Keratinocyte (primary cell): ENCODE data around the gene TRPV4. TPM values are rescaled to one million over a fixed set of nuclear protein-coding genes. Genes with fewer than 3 reads are reported as not detected.

Source experiments
- DNase-seq: peaks from one replicate; pipeline ENCODE4 v3.0.0-alpha.2; 2011; ENCODE audit warnings: low read depth, missing footprints, low spot score
- FAIRE-seq: peaks from 2 replicates; lab custom pipeline; 2011; peaks lifted over from hg19 to GRCh38; lab: Jason Lieb, UNC
- H2AFZ ChIP-seq: 2 replicates; pipeline ENCODE4 v1.6.0; 2012; ENCODE audit warnings: low read length, control low read depth, inconsistent platforms; ENCODE audit not compliant: control insufficient read depth
- H3K27ac ChIP-seq: 2 replicates; pipeline ENCODE4 v1.5.1; 2011; ENCODE audit warnings: low read length; ENCODE audit not compliant: control insufficient read depth, insufficient read depth
- H3K27me3 ChIP-seq: 3 replicates; pipeline ENCODE4 v1.6.0; 2011; ENCODE audit warnings: low read length; ENCODE audit not compliant: control insufficient read depth, insufficient read depth; ENCODE audit errors: extremely low read depth
- H3K36me3 ChIP-seq, 2 experiments: 2 replicates in 1 of 2; 3 replicates in 1 of 2; pipeline ENCODE4 v1.5.1; 2011; ENCODE audit warnings: low read length in 2 of 2, mild to moderate bottlenecking in 1 of 2; ENCODE audit not compliant: control insufficient read depth in 2 of 2, insufficient read depth in 2 of 2; ENCODE audit errors: extremely low read depth in 1 of 2
- H3K4me1 ChIP-seq: 3 replicates; pipeline ENCODE4 v1.5.1; 2011; ENCODE audit warnings: low read length; ENCODE audit not compliant: control insufficient read depth, insufficient read depth; ENCODE audit errors: extremely low read depth
- H3K4me2 ChIP-seq: 3 replicates; pipeline ENCODE4 v1.6.0; 2011; ENCODE audit warnings: low read depth, low read length; ENCODE audit not compliant: control insufficient read depth, insufficient read depth; ENCODE audit errors: extremely low read depth
- H3K4me3 ChIP-seq, 3 experiments: fragments of 200-600 bp in 1 of 3; sonication (generic) in 1 of 3; 2 replicates in 2 of 3; 3 replicates in 1 of 3; pipeline ENCODE4 v1.5.1; 2011 to 2016; ENCODE audit warnings: low read length in 3 of 3, mild to moderate bottlenecking in 3 of 3, control low read depth in 2 of 3, inconsistent platforms in 1 of 3, low read depth in 1 of 3, mixed read lengths in 1 of 3, mixed run types in 1 of 3, moderate library complexity in 1 of 3; ENCODE audit not compliant: control insufficient read depth in 2 of 3, insufficient read depth in 2 of 3; ENCODE audit errors: extremely low read depth in 1 of 3
- H3K79me2 ChIP-seq: 2 replicates; pipeline ENCODE4 v1.6.0; 2012; ENCODE audit warnings: low read length; ENCODE audit not compliant: control insufficient read depth, insufficient read depth
- H3K9ac ChIP-seq: 3 replicates; pipeline ENCODE4 v1.6.0; 2011; ENCODE audit warnings: low read length; ENCODE audit not compliant: control insufficient read depth, insufficient read depth; ENCODE audit errors: extremely low read depth
- H3K9me1 ChIP-seq: 3 replicates; pipeline ENCODE4 v1.6.0; 2011; ENCODE audit warnings: low read length; ENCODE audit not compliant: control insufficient read depth, insufficient read depth; ENCODE audit errors: extremely low read depth
- H3K9me3 ChIP-seq: 2 replicates; pipeline ENCODE4 v1.5.1; 2012; ENCODE audit warnings: low read depth, low read length; ENCODE audit not compliant: control insufficient read depth
- H4K20me1 ChIP-seq: 3 replicates; pipeline ENCODE4 v1.6.0; 2011; ENCODE audit warnings: low read length; ENCODE audit not compliant: control insufficient read depth, insufficient read depth; ENCODE audit errors: extremely low read depth
- CTCF ChIP-seq, 3 experiments: IDR thresholded peaks in 1 of 3; conservative IDR thresholded peaks in 1 of 3; optimal IDR thresholded peaks in 1 of 3; 2 replicates in 2 of 3; 3 replicates in 1 of 3; pipeline versions ENCODE3 to v1.5.1; 2011; ENCODE audit warnings: low read length in 3 of 3, mild to moderate bottlenecking in 3 of 3, moderate library complexity in 2 of 3, control low read depth in 1 of 3, inconsistent platforms in 1 of 3; ENCODE audit not compliant: insufficient read depth in 2 of 3; ENCODE audit errors: extremely low read depth in 1 of 3
- EZH2 ChIP-seq: IDR thresholded peaks from one replicate; pipeline ENCODE4 v1.6.1; 2012; ENCODE audit warnings: inconsistent platforms, mild to moderate bottlenecking, low read length, moderate library complexity
- dilution Hi-C: fragments of 300-500 bp; cut with MboI; formaldehyde crosslinking; loops from one replicate; pipeline ENCODE4 v1.7.0; 2020; ENCODE audit warnings: low sequenced_read_pairs; ENCODE audit not compliant: extremely low pct_ligation_motif_present
- polyA plus RNA-seq, 5 experiments: library from polyadenylated mRNA; depleted of rRNA in 3 of 5; stranded (reverse) in 3 of 5; stranded (forward) in 1 of 5; unstranded in 1 of 5; fragments of >200 nt; gene quantifications; 1 replicate in 1 of 5; 2 replicates in 3 of 5; 3 replicates in 1 of 5; pipeline versions ENCODE4 v1.2.1 to v1.2.3, GENCODE V29; 2011 to 2012; ENCODE audit warnings: missing spikeins in 2 of 5, low read depth in 1 of 5, low replicate concordance in 1 of 5

TRPV4 gene
- polyA plus RNA-seq, 1 donor (not counting 4 experiments of a cell fraction or from before 2014, with no cell fraction given) = 0.46 TPM

GRCh38 chr12:109878247-109878625, 45.0 kb upstream of the TRPV4 start:
- no peak for FAIRE-seq
- dilution Hi-C loops = no loop called here
- H3K4me3 ChIP-seq = peak overlapping the region in 1 of 3 experiments; percentile 93

DNA sequence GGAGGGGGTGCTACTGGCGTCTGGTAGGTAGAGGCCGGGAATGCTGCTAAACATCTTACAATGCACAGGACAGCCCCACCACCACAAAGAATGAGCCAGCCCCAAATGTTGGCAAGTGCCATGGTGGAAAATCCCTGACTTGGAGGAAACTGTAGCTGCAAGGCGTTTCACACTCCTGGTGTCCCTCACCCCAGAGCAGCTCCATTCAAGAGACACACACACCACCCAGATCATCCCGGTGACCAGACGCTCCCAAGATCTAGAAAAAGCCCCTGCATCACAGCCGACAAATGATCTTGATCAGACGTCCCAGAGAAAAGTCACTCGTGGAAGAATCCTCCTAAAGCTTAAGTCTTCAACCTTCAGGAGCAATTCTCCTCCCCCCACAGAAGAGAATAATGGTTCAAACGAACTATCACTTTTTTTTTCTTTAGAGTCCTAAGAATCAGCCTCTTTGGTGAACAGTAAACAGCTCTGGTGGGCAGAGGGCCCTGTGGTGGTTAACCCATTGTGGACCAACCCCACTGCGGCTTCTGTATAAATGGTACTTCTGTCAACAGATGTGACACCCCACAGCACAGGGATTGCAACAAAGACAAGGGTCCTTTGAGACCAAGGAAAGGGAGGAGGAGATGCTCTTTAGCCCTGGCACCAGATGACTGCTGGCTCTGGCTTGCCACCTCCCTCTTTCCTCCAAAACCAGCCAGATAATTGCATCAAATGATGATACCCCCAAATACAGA, 44.5 kb upstream of the TRPV4 start:
- no peak for FAIRE-seq
- Histone ChIP-seq H3K9ac (no peak overlapping the region), H3K4me3 (no peak overlapping the region), H3K27me3 (no peaks in the 10 kb centered on the region), H2AFZ (no peak overlapping the region), H3K4me2 (peak overlapping the region; percentile 11), H3K79me2 (peaks cover 43% of the 10 kb centered on the region), H3K9me3 (no peaks in the 10 kb centered on the region), H4K20me1 (peaks cover 6% of the 10 kb centered on the region), H3K4me1 (peaks cover 38% of the 10 kb centered on the region), H3K9me1 (peaks cover 4% of the 10 kb centered on the region), H3K27ac (no peak overlapping the region), H3K36me3 (peaks cover 0 to under 1% of the 10 kb centered on the region in 2 experiments)
- DNase-seq = no peak
- TF ChIP-seq EZH2 = no peak
- no peak for TF ChIP-seq CTCF (optimal IDR thresholded peaks at IDR 0.05 in 1 of 3, IDR thresholded peaks at IDR 0.05 in 1 of 3, conservative IDR thresholded peaks at IDR 0.05 in 1 of 3; ENCODE audit: extremely low read depth in 1 of 3, insufficient read depth in 2 of 3, low read length in 3 of 3)
- dilution Hi-C loops = no loop called here

More at GRCh38 chr12:109878247-109878625, 45.0 kb upstream of the TRPV4 start:
- peaks cover 4% of the 10 kb centered on the region for H3K9me1 ChIP-seq
- peak overlapping the region; percentile 98 for H3K4me2 ChIP-seq
- no peaks in the 10 kb centered on the region for H3K36me3 ChIP-seq
- H3K27me3 ChIP-seq = no peaks in the 10 kb centered on the region
- H3K9me3 ChIP-seq = no peaks in the 10 kb centered on the region
- H3K4me1 ChIP-seq = peaks cover 42% of the 10 kb centered on the region
- no peak for DNase-seq
- H3K79me2 ChIP-seq = peaks cover 43% of the 10 kb centered on the region
- H4K20me1 ChIP-seq = peaks cover 6% of the 10 kb centered on the region
- H3K27ac ChIP-seq = no peak overlapping the region
- no peak overlapping the region for H3K9ac ChIP-seq
- no peak overlapping the region for H2AFZ ChIP-seq
- TF ChIP-seq CTCF (optimal IDR thresholded peaks at IDR 0.05 in 1 of 3, IDR thresholded peaks at IDR 0.05 in 1 of 3, conservative IDR thresholded peaks at IDR 0.05 in 1 of 3; ENCODE audit: extremely low read depth in 1 of 3, insufficient read depth in 2 of 3, low read length in 3 of 3) (no peak), EZH2 (no peak)
